GM12874 (cell line): ENCODE measurements around the gene ID1.

ENCODE experiments used
- TF ChIP-seq, protein P1 (sequence below): IDR thresholded peaks from 2 replicates; pipeline ENCODE4 v1.5.1; 2011; ENCODE audit warnings: low read depth, mild to moderate bottlenecking, control low read depth, low read length, moderate library complexity; ENCODE audit not compliant: insufficient read depth

The ID1 gene

DNA sequence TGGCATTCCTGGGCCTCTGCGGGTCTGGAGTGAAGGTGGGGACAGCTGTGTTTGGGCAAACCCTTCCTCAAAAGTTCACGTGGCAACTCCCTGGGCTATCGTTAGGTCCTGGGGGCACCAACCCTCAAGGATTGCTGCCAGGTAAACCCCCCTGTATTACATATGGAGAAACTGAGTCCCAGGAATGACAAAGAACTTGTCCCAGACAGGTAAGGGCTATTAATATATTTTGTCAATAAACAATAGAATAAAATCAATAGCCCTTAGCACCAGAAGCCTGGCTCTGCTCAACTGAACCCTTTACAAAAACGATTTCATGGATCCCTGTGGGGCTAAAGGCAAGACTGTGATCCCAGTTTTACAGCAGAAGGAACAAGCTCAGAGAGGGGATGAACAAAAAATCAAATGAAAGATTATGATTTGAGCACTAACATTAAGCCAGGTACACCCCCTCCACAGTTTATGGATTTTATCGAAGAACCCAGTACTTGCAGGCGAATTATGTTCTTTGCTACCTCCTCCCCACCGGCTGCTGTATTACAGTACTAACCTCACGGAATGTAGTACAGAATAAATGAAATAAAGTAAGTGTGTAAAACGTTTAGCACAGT, 2.7 kb downstream of the ID1 start:
- TF ChIP-seq, protein P1, sequence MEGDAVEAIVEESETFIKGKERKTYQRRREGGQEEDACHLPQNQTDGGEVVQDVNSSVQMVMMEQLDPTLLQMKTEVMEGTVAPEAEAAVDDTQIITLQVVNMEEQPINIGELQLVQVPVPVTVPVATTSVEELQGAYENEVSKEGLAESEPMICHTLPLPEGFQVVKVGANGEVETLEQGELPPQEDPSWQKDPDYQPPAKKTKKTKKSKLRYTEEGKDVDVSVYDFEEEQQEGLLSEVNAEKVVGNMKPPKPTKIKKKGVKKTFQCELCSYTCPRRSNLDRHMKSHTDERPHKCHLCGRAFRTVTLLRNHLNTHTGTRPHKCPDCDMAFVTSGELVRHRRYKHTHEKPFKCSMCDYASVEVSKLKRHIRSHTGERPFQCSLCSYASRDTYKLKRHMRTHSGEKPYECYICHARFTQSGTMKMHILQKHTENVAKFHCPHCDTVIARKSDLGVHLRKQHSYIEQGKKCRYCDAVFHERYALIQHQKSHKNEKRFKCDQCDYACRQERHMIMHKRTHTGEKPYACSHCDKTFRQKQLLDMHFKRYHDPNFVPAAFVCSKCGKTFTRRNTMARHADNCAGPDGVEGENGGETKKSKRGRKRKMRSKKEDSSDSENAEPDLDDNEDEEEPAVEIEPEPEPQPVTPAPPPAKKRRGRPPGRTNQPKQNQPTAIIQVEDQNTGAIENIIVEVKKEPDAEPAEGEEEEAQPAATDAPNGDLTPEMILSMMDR = no peak

DNA sequence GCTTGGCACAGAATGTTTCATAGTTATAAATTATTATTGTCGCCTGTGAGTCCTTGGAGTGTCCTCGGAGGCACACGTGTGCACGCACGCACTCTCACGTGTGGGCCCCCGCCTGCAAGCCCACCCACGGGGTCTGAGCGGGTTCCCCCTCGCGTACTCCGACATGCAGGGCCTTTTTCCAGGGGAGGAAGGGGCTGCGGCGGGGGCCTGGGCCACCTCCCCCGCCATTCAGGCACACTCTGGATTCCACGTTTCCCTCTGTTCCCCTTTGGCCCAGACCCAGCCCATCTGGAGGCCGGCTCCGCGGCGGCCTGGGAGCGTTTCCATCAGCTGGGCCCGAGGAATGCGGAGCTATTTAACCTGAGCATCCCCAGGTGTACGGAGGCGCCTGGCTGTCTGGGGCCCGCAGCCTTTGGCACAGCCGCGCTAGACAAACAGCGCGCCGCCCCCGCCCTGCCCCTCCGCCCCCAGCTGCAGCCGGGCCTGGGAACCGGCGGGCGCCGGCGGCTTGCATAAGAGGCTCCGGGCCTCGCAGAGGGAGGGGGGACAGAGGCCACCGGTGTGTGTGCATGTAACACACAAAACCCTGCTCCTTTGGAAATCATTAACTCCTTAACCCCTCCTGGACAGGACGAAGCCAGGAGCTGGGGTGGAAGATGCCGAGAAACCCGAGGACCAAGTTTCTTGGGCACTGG, 3.3 kb downstream of the ID1 start:
- TF ChIP-seq, protein P1 = no peak

DNA sequence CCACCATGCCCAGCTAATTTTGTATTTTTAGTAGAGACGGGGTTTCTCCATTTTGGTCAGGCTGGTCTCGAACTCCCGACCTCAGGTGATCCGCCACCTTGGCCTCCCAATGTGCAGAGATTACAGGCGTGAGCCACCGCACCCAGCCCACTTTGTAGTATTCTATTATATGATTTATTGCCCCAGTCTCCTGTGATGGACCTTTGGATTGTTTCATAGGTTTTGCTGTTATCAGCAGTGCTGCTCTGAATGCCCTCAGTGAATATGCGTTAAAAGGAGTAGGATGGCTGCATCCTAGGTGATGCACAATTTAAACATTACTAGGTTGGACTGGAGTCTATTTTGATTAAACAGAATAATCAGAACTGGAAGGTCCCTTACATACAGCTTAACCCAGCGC, 10.3 kb downstream of the ID1 start:
- TF ChIP-seq, protein P1 = no peak

DNA sequence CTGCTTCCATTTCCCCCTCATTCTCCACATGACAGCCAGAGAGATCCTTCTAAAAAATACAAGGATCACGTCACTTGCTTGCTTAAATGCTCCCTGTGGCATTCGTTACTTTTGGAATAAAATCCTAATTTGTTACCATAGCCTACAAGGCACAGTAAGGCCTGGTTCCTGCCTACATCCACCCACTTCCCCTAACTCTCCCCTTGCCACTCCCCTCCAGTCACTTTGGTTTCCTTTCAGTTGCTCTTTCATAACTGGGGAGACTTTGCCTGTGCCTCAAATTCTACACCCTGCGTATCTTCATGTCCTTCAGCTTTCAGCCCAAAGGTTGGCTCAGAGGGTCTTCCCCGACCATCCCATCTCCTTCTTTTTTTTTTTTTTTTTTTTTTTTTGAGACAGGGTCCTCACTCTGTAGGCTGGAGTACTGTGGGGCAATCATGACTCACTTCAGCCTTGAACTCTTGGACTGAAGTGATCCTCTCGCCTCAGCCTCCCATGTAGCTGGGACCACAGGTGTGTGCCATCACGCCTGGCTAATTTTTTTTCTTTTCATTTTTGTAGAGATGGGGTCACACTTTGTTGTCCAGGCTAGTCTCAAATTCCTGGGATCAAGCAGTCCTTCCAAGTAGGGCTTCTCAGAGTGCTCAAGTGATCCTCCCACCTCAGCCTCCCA, 12.5 kb downstream of the ID1 start:
- TF ChIP-seq, protein P1 = no peak

DNA sequence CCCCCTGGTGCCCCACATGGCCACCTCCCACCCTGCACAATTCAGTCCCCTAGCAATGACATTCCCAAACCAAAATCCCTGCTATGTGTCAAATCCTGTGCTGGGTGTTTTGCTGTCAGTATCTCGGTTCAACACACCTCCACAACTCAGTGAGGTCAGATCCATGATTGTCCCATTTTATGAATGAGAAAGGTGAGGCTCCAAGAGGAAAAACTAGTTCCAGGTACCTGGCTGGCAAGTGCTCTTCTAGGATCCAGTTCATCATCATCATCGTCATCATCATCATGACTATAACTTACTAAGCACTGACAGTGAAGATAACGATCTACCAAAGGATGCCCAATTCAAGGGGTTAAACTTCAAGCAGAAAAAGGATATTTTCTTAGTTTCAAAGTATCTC, 15.2 kb downstream of the ID1 start:
- TF ChIP-seq, protein P1 = no peak

DNA sequence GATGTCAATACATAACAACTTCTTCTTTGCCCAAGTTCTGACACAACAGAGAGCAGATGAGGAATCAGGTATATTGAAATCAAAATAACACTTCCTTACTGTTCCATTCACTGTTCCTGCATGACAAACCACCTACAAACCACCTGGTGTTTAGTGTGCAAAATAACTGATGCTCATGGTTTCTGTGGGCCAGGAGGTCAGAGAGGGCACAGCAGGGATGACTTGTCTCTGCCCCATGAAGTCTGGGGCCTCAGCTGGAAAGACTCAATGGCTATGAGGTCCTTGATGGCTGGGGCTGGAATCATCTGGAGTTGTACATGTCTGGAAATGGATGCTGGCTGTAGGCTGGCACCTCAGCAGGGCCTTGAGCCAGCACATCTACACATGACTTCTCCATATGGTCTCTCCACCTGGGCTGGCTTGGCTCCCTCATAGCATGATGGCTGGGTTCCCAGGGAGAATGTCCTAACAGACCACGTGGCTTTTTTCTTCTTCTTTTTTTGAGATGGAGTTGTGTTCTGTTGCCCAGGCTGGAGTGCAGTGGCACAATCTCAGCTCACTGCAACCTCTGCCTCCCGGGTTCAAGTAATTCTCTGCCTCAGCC, 25.2 kb downstream of the ID1 start:
- TF ChIP-seq, protein P1 = no peak
